Mammary epithelial cell (primary cell): Measurements from ENCODE around the gene MYL4.
"Not testable (repeated sequence)": the region's sequence is repeated elsewhere in the genome, so short reads cannot be mapped to it uniquely, and the experiment has no call there.

Experiments used
- CTCF ChIP-seq, 2 donors: IDR thresholded peaks in 1 of 2; conservative IDR thresholded peaks in 1 of 2; 2 replicates each; pipeline ENCODE4 v1.5.1; 2011 to 2012; ENCODE audit warnings: inconsistent platforms in 2 of 2, low read length in 2 of 2, mild to moderate bottlenecking in 2 of 2, control low read depth in 1 of 2, low read depth in 1 of 2; ENCODE audit not compliant: insufficient read depth in 1 of 2; ENCODE audit errors: extremely low read depth in 1 of 2
- EZH2 ChIP-seq: IDR thresholded peaks from 2 replicates; pipeline ENCODE4 v1.6.1; 2012; ENCODE audit warnings: low read length, inconsistent platforms, borderline replicate concordance

DNA sequence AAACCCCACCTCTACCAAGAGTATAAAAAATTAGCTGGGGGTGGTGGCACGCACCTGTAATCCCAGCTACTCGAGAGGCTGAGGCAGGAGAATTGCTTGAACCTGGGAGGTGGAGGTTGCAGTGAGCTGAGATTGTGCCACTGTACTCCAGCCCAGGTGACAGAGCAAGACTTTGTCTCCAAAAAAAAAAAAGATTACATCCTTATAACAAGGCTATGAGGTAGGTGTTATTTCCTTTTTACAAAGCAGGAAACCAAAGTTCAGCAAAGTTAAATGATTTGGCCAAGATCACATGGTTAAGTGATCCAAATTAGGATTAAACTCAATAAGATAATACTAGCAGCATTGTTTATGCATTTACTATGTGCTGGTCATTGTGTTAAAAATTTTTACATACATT, 8.1 kb downstream of the MYL4 start:
- TF ChIP-seq CTCF (conservative IDR thresholded peaks at IDR 0.05 in 1 of 2, IDR thresholded peaks at IDR 0.05 in 1 of 2; ENCODE audit: extremely low read depth in 1 of 2, insufficient read depth in 1 of 2, low read depth in 1 of 2, low read length in 2 of 2); EZH2: not testable (repeated sequence)
